IMR-90 (cell line): Measurements from ENCODE around the gene PAPSS2.

ENCODE experiments used
- CTCF ChIP-seq: conservative IDR thresholded peaks from 2 replicates; pipeline ENCODE4 v1.5.1; 2012; ENCODE audit warnings: mild to moderate bottlenecking, low read depth, low read length, improper control_type of control experiment
- POLR2A ChIP-seq: IDR thresholded peaks from 2 replicates; pipeline ENCODE4 v1.6.1; 2012; ENCODE audit warnings: mild to moderate bottlenecking, low read depth, low read length

DNA sequence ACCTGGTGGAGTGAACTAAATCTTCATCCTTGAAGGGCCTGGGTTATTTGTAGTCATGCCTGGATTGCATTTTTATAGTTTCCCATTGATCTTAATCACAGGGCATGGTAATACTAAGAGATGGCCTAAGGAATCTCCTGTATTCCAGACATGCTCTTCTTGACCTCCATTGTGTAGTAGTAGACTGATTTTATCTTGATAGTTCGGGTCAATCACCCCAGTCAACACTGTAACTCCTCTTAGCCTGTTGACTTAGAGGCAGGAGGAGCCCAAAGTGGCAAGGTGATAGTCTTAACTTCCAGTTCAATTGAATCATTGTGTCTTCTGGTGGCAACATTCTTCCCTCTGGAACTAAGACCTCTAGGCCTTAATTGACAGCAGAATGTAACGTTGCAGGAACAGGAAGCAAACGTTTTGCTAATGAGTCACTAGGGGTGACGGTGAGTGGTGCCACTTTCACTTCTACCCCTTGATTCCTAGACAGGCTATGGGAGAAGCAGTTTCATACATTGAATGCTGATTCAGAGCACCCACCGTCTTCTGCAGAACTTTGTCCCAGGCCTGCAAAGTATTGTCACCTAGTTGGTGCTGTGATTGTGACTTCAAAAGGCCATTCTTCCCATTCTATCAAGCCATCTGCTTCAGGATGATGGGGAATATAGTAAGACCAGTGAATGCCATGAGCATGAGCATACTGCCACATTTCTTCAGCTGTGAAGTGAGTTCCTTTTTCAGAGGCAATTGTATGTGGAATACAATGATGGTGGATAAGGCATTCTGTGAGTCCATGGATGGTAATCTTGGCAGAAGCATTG is 24.0 kb upstream of the PAPSS2 start:
- TF ChIP-seq CTCF (no peak), POLR2A (no peak)
